HEK293 (cell line): ENCODE data around the gene TIGD1.

Source experiments
- PRDM10 ChIP-seq: fragments of 450-650 bp; formaldehyde crosslinking; IDR thresholded peaks from 2 replicates; pipeline ENCODE4 v1.5.1; 2016; ENCODE audit warnings: missing biosample characterization, missing genetic modification characterization
- ZBTB21 ChIP-seq: fragments of 450-650 bp; formaldehyde crosslinking; IDR thresholded peaks from 2 replicates; pipeline ENCODE4 v1.5.1; 2017; ENCODE audit warnings: missing biosample characterization, missing genetic modification characterization
- ZNF157 ChIP-seq: fragments of 450-650 bp; formaldehyde crosslinking; IDR thresholded peaks from 2 replicates; pipeline ENCODE4 v1.5.1; 2016; ENCODE audit warnings: missing biosample characterization, missing genetic modification characterization
- ZNF184 ChIP-seq: fragments of 450-650 bp; IDR thresholded peaks from 2 replicates; pipeline ENCODE4 v1.5.1; 2018; ENCODE audit warnings: missing biosample characterization, mild to moderate bottlenecking, missing genetic modification characterization
- ZNF274 ChIP-seq, 2 experiments: fragments of 200-500 bp in 1 of 2; fragments of 450-650 bp in 1 of 2; sonication (Bioruptor generic) in 1 of 2; formaldehyde crosslinking in 1 of 2; IDR thresholded peaks; 2 replicates each; pipeline versions ENCODE4 v1.5.1 to v1.6.1; 2014 to 2016; ENCODE audit warnings: borderline replicate concordance in 1 of 2, inconsistent platforms in 1 of 2, low read length in 1 of 2, missing biosample characterization in 1 of 2, missing genetic modification characterization in 1 of 2
- ZNF350 ChIP-seq: fragments of 450-650 bp; formaldehyde crosslinking; IDR thresholded peaks from 2 replicates; pipeline ENCODE4 v1.5.0; 2017; ENCODE audit warnings: missing biosample characterization, mild to moderate bottlenecking, missing genetic modification characterization
- ZNF610 ChIP-seq: fragments of 450-650 bp; formaldehyde crosslinking; IDR thresholded peaks from 2 replicates; pipeline ENCODE4 v1.5.1; 2016; ENCODE audit warnings: missing biosample characterization, missing genetic modification characterization, borderline replicate concordance
- ZNF658 ChIP-seq: fragments of 450-650 bp; formaldehyde crosslinking; IDR thresholded peaks from 2 replicates; pipeline ENCODE4; 2016; ENCODE audit warnings: missing biosample characterization, missing genetic modification characterization
- ZNF785 ChIP-seq: fragments of 450-650 bp; formaldehyde crosslinking; IDR thresholded peaks from 2 replicates; pipeline ENCODE4 v1.5.1; 2016; ENCODE audit warnings: missing biosample characterization, missing genetic modification characterization
- TF ChIP-seq, protein P1 (sequence below): fragments of 450-650 bp; formaldehyde crosslinking; IDR thresholded peaks from 2 replicates; pipeline ENCODE4 v1.5.1; 2016; ENCODE audit warnings: missing biosample characterization, missing genetic modification characterization

DNA sequence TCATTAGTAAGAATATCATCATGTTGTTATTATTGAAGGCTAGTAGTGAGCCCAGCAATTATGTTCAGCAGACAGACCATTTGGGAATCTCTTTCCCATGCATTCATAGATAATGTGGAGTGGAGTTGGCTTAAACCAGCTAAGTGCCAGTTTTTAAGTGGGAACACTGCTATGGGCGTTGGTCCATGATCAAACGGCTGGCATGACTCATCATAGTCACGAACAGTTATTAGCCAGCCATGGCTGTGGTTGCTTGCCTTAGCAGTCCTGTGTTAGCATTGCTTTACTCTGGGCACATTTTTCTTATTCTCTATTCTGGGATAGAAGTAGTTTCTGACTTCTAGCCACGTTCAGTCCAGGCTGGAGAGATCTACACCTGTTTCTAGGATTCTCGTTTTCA lies 17.8 kb upstream of the TIGD1 start:
- TF ChIP-seq ZNF785: no peak
- TF ChIP-seq ZBTB21 (tag by site-specific recombination): no peak
- TF ChIP-seq PRDM10 (tag by site-specific recombination): no peak
- TF ChIP-seq, protein P1, sequence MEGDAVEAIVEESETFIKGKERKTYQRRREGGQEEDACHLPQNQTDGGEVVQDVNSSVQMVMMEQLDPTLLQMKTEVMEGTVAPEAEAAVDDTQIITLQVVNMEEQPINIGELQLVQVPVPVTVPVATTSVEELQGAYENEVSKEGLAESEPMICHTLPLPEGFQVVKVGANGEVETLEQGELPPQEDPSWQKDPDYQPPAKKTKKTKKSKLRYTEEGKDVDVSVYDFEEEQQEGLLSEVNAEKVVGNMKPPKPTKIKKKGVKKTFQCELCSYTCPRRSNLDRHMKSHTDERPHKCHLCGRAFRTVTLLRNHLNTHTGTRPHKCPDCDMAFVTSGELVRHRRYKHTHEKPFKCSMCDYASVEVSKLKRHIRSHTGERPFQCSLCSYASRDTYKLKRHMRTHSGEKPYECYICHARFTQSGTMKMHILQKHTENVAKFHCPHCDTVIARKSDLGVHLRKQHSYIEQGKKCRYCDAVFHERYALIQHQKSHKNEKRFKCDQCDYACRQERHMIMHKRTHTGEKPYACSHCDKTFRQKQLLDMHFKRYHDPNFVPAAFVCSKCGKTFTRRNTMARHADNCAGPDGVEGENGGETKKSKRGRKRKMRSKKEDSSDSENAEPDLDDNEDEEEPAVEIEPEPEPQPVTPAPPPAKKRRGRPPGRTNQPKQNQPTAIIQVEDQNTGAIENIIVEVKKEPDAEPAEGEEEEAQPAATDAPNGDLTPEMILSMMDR (tag by site-specific recombination): no peak
- TF ChIP-seq ZNF184 (tag by site-specific recombination): no peak
- TF ChIP-seq ZNF658 (tag by site-specific recombination): no peak
- no peak for TF ChIP-seq ZNF610 (tag by site-specific recombination)
- TF ChIP-seq ZNF157: no peak
- no peak for TF ChIP-seq ZNF274 (IDR thresholded peaks at IDR 0.05; ENCODE audit: low read length)
- TF ChIP-seq ZNF274 (tag by site-specific recombination; IDR thresholded peaks at IDR 0.05; ENCODE audit: borderline replicate concordance): no peak
- no peak for TF ChIP-seq ZNF350 (tag by site-specific recombination)
